ENCODE results near the gene TP53.
"Not testable (repeated sequence)": the region's sequence is repeated elsewhere in the genome, so short reads cannot be mapped to it uniquely, and the experiment has no call there.

The TP53 gene

GRCh38 chr17:7631398-7632380 lies 55.6 kb downstream of the TP53 start:
- no peak for DNase-seq (ENCODE audit: low spot score)

DNA sequence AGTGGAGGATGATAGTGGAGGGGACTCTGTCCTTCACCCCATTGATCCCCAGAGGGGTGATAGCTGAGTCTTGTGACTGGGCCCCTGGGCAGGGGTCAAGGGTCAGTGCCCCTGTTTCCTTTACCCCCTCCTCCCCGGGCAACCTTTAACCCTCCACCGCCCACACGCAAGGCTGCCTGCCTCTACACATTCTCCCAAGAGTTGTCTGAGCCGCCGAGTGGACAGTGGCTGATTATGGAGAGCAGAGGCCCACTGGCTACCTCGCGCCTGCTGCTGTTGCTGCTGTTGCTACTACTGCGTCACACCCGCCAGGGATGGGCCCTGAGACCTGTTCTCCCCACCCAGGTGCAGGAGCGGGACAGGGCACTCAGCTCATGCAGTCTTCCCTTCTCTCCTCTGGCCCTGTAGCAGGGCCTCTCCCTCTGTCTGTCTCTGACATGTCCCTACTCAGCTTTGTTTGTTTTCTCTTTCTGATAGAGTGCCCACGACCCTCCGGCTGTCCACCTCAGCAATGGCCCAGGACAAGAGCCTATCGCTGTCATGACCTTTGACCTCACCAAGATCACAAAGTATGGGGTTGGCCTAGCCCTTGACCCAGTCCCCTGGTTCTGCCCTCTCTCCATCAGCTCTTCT lies 57.2 kb downstream of the TP53 start, which contains the start of gene SHBG:
Gene SHBG, plus strand, starts transcription at position 197 of the 633 bp plus-strand sequence. Its CDS starts 38 bp downstream, at position 235.
- no peak for DNase-seq (ENCODE audit: low spot score)

DNA sequence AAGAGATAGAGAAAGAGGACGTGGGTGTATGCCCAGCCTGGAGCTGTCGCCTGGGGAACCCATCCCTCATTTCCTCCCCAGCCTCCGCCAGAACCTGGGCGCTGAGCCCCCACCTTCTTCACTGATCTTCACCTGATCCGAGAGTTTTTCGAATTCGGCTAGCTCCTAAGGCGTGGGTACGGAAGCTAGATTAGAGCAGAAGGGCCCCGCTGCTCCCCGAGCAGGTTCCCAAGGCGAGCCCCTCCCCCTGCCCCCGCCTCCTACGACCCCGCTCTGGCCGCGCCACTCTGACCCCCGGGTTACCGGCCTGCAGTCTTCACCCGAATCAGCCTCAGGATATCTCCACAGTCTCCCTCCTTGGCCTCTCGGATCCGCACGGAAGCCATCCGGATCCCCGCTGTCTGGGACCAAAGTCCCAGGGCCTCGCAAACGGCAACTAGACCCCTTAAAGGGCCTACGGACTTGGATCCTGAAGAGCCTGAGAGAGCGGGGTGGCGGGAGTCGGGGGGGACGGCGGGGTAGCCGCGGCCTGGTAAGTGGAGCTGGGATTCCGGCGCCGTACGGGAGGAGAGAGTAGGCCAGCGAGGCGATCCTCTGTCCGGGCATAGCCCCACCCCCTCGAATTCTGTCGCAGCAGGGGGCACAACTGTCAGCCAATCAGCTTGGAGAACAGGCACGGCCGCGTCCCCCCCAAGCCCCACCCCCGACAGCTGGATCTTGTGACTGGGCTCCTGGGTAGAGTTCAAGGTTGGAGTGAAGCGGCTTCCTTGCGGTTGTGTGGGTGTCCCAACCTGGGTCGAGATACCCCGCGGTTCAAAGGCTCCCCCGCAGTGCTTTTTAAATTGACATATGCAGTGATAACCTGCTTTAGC lies 59.8 kb downstream of the TP53 start, which contains the start of gene SAT2:
Gene SAT2, minus strand, starts transcription at position 572 of the 872 bp plus-strand sequence. Its CDS starts 186 bp downstream, at position 386.
- DNase-seq (ENCODE audit: low spot score): peak; percentile 78

- DNase-seq (ENCODE audit: low spot score): no peak
Observed at GRCh38 chr17:7626956-7627249, 60.4 kb downstream of the TP53 start.

DNA sequence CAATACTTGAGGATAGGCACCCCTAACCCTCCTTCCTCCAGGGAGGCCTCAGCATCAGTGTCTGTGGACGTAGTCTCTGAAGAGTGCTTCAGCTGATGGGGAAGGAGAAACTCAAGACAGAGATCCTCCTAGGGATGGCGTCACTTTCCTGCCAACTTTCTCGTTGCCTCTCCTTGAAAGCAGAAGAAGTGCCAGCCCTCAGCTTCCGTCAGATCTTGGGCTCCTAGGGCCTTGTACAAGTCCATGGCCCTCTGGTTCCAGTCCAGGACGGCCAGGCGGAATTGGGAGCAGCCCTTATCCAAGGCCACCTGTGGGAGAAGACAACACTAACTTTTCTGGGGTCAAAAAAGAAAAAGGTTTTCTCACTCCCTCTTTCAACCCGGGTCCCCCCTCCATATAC lies 61.0 kb downstream of the TP53 start:
- no peak for DNase-seq (ENCODE audit: low spot score)

DNA sequence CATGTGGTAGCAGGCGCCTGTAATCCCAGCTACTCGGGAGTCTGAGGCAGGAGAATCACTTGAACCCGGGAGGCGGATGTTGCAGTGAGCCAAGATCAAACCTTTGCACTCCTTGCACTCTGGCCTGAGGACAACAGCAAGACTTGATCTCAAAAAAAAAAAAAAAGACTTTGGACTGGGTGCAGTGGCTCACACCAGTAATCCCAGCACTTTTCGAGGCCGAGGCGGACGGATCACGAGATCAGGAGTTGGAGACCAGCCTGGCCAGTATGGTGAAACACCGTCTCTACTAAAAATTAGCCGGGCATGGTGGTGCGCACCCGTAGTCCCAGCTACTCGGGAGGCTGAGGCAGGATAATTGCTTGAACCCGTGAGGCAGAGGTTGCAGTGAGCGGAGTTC lies 61.5 kb downstream of the TP53 start:
- not testable (repeated sequence) for DNase-seq (ENCODE audit: low spot score)

DNA sequence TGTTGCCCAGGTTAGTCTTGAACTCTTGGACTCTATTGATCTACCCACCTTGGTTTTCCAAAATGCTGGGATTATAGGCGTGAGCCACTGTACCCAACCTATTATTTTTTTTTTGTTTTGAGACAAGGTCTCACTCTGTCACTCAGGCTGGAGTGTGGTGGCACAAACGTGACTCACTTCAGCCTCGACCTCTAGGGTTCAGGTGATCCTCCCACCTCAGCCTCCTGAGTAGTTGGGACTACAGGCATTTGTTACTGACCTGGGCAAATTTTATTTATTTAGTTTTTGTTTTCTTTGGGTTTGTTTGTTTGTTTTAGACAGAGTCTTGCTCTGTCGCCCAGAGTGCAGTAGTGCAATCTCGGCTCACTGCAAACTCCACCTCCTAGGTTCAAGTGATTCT lies 63.6 kb downstream of the TP53 start:
- DNase-seq (ENCODE audit: low spot score): no peak

DNA sequence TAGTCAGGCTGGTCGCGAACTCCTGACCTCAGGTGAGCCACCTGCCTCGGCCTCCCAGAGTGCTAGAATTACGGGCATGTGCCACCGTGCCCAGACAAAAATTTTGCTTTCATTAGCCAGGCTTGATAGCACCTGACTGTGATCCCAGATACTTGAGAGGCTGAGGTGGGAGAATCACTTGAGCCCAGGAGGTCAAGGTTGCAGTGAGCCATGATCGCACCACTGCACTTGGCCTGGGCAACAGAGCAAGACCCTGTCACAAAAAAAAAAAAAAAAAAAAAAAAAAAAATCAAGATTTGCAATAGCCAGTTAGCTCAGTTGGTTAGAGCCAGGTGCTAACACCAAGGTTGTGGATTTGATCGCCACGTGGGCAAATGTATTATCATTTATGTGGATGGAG lies 66.5 kb downstream of the TP53 start:
- DNase-seq (ENCODE audit: low spot score): no peak

- DNase-seq (ENCODE audit: low spot score): no peak
Observed at GRCh38 chr17:7618608-7619007, 68.7 kb downstream of the TP53 start.
